Gastroesophageal sphincter (tissue), 4 donors: ENCODE measurements around the gene ESPNL. TPM values are rescaled to one million over a fixed set of nuclear protein-coding genes. Genes with fewer than 3 reads are reported as not detected.
"Not testable (repeated sequence)": the region's sequence is repeated elsewhere in the genome, so short reads cannot be mapped to it uniquely, and the experiment has no call there.

ENCODE experiments used
- ATAC-seq: fragments of 150-250 bp; one replicate; pipeline ENCODE4 v1.9.1; 2016; ENCODE audit warnings: mild to moderate bottlenecking, moderate library complexity
- H3K27ac ChIP-seq, 4 donors: fragments of 200-600 bp; sonication (generic) in 3 of 4; 1 replicate in 3 of 4; 2 replicates in 1 of 4; pipeline ENCODE4 v1.5.1; 2016 to 2019
- H3K27me3 ChIP-seq: fragments of 200-600 bp; sonication (generic); one replicate; pipeline ENCODE4 v1.5.1; 2019
- H3K36me3 ChIP-seq, 2 donors: fragments of 200-600 bp; sonication (generic); one replicate each; pipeline ENCODE4 v1.5.1; 2019; ENCODE audit warnings: control low read depth in 1 of 2
- H3K4me1 ChIP-seq, 3 donors: fragments of 200-600 bp; sonication (generic); 1 replicate in 2 of 3; 2 replicates in 1 of 3; pipeline ENCODE4 v1.5.1; 2016 to 2019; ENCODE audit warnings: control low read depth in 2 of 3
- H3K4me3 ChIP-seq, 2 donors: fragments of 200-600 bp; sonication (generic); one replicate each; pipeline ENCODE4 v1.5.1; 2019; ENCODE audit warnings: mild to moderate bottlenecking in 1 of 2, moderate library complexity in 1 of 2
- H3K9me3 ChIP-seq, 3 donors: fragments of 200-600 bp; sonication (generic); one replicate each; pipeline ENCODE4 v1.5.1; 2017 to 2019; ENCODE audit warnings: control low read depth in 2 of 3
- CTCF ChIP-seq, 4 experiments: fragments of 200-600 bp in 2 of 4; fragments of 450-650 bp in 2 of 4; sonication (generic) in 1 of 4; IDR thresholded peaks; one replicate each; pipeline ENCODE4 v1.5.1; 2017 to 2019; ENCODE audit warnings: antibody characterized with exemption in 4 of 4, mild to moderate bottlenecking in 2 of 4, moderate library complexity in 2 of 4
- EP300 ChIP-seq: sonication (generic); formaldehyde crosslinking; IDR thresholded peaks from one replicate; pipeline ENCODE4 v1.6.1; 2017; ENCODE audit warnings: antibody characterized with exemption, mild to moderate bottlenecking
- POLR2A ChIP-seq, 2 donors: fragments of 450-650 bp; IDR thresholded peaks; one replicate each; pipeline ENCODE4 v1.6.1; 2017; ENCODE audit warnings: antibody characterized with exemption in 2 of 2, mild to moderate bottlenecking in 2 of 2, moderate library complexity in 1 of 2
- POLR2AphosphoS5 ChIP-seq: sonication (generic); formaldehyde crosslinking; IDR thresholded peaks from one replicate; pipeline ENCODE4 v1.6.1; 2017; ENCODE audit warnings: antibody characterized with exemption
- WGBS, 2 donors: methylation state at CpG; one replicate each; pipeline ENCODE4 v1.1.5; 2018; ENCODE audit warnings: low coverage in 1 of 2; 5-methylcytosine and 5-hydroxymethylcytosine counted together
- total RNA-seq, 4 donors: library from RNA; depleted of rRNA; stranded (reverse); fragments of >200 nt; gene quantifications; one replicate each; pipeline ENCODE4 v1.1.0, GENCODE V29; 2016

Gene ESPNL
- total RNA-seq, 4 donors from 2014 or later = 0.12 to 3.4 (median 0.31) TPM; not detected in 1

DNA sequence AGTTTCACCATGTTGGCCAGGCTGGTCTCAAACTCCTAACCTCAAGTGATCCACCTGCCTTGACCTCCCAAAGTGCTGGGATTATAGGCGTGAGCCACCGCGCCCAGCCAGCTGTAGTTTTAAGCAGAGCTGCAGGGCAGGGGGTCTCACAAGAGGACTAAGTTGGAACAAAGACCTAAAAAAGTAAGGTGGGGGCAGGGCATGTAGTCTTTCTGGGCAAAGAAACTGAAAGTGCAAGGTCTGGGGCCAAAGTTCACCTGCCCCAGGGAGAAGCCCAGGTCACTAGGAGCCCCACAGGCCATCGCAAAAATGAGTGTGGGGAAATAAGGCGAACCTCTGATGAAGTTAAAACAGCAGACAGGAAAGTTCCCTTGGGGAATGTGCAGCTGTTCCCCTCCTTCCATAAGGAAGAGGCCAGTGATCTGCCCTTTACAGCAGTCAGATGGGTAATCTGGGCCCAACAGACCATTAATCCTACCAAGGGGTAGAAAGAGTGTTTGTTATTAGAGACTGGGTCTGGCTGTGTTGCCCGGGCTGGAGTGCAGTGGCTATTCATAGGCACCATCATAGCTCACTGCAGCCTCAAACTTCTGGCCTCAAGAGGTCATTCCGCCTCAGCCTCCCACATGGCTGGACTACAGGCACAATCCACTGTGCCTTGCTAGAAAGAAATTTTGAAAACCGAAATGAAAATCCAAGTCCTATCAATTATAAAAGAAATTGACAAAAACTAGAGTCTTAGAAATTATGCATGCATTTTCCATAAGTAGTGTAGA, 36.5 kb upstream of the ESPNL start:
- ATAC-seq = no peak
- peaks cover 0 to 42% of the 10 kb centered on the region in 2 donors for H3K36me3 ChIP-seq
- H3K9me3 ChIP-seq = no peaks in the 10 kb centered on the region
- H3K27me3 ChIP-seq = no peaks in the 10 kb centered on the region
- WGBS, 2 donors = 88 to 100% methylated on average over 3 to 4 of the region's 8 CpGs
- H3K4me3 ChIP-seq = no peak overlapping the region
- H3K27ac ChIP-seq = no peak overlapping the region
- no peak for TF ChIP-seq POLR2A (IDR thresholded peaks at IDR 0.05)
- TF ChIP-seq CTCF (IDR thresholded peaks at IDR 0.05) = no peak
- no peak for TF ChIP-seq POLR2AphosphoS5
- no peak for TF ChIP-seq EP300
- peaks cover 0 to 28% (median 4%) of the 10 kb centered on the region in 3 donors for H3K4me1 ChIP-seq

DNA sequence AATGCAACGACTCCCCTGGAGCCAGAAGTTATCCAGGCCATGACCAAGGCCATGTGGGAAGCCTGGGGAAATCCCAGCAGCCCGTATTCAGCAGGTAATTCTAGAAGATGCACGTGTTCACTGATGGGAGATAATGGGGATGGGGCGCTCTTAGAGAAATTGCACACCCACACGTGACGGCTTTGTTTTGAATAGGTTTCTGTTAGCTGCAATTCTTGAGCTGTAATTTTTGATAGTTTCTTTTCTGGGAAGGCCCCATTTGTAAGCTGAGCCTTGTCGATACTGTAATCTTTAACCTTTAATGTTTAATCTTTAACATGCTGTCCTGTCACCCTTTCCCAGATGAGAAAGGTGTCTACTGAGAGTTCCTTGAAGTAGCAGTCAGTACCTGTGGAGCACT, 35.8 kb upstream of the ESPNL start:
- TF ChIP-seq POLR2A (IDR thresholded peaks at IDR 0.05) (no peak), POLR2AphosphoS5 (no peak), CTCF (IDR thresholded peaks at IDR 0.05) (no peak), EP300 (no peak)
- no peak overlapping the region for H3K27ac ChIP-seq
- peaks cover 0 to 50% of the 10 kb centered on the region in 2 donors for H3K36me3 ChIP-seq
- H3K4me3 ChIP-seq = no peak overlapping the region
- no peaks in the 10 kb centered on the region for H3K27me3 ChIP-seq
- ATAC-seq = no peak
- peaks cover 0 to 24% (median 4%) of the 10 kb centered on the region in 3 donors for H3K4me1 ChIP-seq
- H3K9me3 ChIP-seq = no peaks in the 10 kb centered on the region
- 77 to 89% methylated on average over 5 to 6 of the region's 7 CpGs for WGBS, 2 donors

- WGBS, 2 donors = 81 to 85% methylated on average over 12 to 16 of the region's 18 CpGs
- Histone ChIP-seq H3K27me3 (no peaks in the 10 kb centered on the region), H3K9me3 (no peaks in the 10 kb centered on the region), H3K4me1 (peaks cover 0 to 16% (median 4%) of the 10 kb centered on the region in 3 donors), H3K4me3 (no peak overlapping the region), H3K36me3 (peaks cover 0 to 58% of the 10 kb centered on the region in 2 donors), H3K27ac (no peak overlapping the region)
- no peak for TF ChIP-seq EP300
- TF ChIP-seq POLR2AphosphoS5 = no peak
- TF ChIP-seq POLR2A (IDR thresholded peaks at IDR 0.05) = no peak
- TF ChIP-seq CTCF (IDR thresholded peaks at IDR 0.05) = no peak
- no peak for ATAC-seq
Measured at GRCh38 chr2:238065071-238065846, 34.9 kb upstream of the ESPNL start.

DNA sequence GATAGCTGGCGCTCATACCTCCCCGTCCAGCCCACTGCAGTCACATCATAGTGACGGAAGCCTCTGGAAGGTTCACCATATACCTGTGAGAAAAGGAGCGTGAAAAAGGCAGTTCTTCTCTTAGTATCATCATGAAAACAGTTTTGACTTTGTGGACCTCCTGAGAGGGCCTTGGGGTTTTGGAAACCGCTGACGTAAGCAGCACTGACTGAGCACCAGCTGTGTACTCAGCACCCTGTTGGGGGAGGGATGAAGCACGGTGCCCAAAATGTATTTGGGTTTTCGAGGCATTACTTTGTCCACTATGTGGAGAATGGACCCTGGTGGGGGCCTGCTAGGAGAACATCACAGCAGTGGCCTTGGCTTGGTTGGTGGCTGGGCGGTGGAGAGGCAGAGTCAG, 33.9 kb upstream of the ESPNL start:
- WGBS, 2 donors = 82 to 86% methylated on average over 3 to 6 of the region's 9 CpGs

GRCh38 chr2:238066718-238067117, 33.4 kb upstream of the ESPNL start:
- H3K4me3 ChIP-seq, H3K27me3 ChIP-seq, ATAC-seq, H3K4me1 ChIP-seq, H3K9me3 ChIP-seq, H3K27ac ChIP-seq: not testable (repeated sequence)
- peaks cover 0 to 73% of the 10 kb centered on the region in 2 donors for H3K36me3 ChIP-seq
- 96% methylated on average over 7 of the region's 7 CpGs; no CpG with 5 or more reads in 1 of the 2 donors for WGBS, 2 donors

More for the DNA sequence above, 33.9 kb upstream of the ESPNL start:
- no peak for ATAC-seq
- H3K4me1 ChIP-seq = peaks cover 0 to 14% (median 4%) of the 10 kb centered on the region in 3 donors
- H3K9me3 ChIP-seq = no peaks in the 10 kb centered on the region
- H3K27me3 ChIP-seq = no peaks in the 10 kb centered on the region
- H3K4me3 ChIP-seq = no peak overlapping the region
- TF ChIP-seq CTCF (IDR thresholded peaks at IDR 0.05) (no peak), EP300 (no peak), POLR2AphosphoS5 (no peak), POLR2A (IDR thresholded peaks at IDR 0.05) (no peak)
- H3K36me3 ChIP-seq = peaks cover 0 to 68% of the 10 kb centered on the region in 2 donors
- no peak overlapping the region for H3K27ac ChIP-seq
